Body of pancreas (tissue), 4 donors: Measurements from ENCODE around the gene GGCX. TPM values are rescaled to one million over a fixed set of nuclear protein-coding genes. Genes with fewer than 3 reads are reported as not detected.

Experiments
- ATAC-seq: fragments of 150-250 bp; one replicate; pipeline ENCODE4 v1.9.1; 2016
- DNase-seq, 4 donors: peaks; one replicate each; pipeline ENCODE4 v3.0.0-alpha.2; 2019
- H3K27ac ChIP-seq, 4 donors: fragments of 200-600 bp; sonication (generic); 1 replicate in 3 of 4; 2 replicates in 1 of 4; pipeline versions ENCODE4 v1.5.1 to v1.6.1; 2016 to 2019; ENCODE audit warnings: mild to moderate bottlenecking in 1 of 4, mixed read lengths in 1 of 4, moderate library complexity in 1 of 4
- H3K27me3 ChIP-seq, 2 donors: fragments of 200-600 bp; sonication (generic); one replicate each; pipeline ENCODE4 v1.6.0; 2016; ENCODE audit warnings: mild to moderate bottlenecking in 1 of 2
- H3K36me3 ChIP-seq, 2 donors: fragments of 200-600 bp; sonication (generic); replicated peaks in 1 of 2; 2 replicates each; pipeline ENCODE4 v1.5.1; 2016; ENCODE audit warnings: low read depth in 2 of 2; ENCODE audit not compliant: insufficient read depth in 1 of 2
- H3K4me1 ChIP-seq: fragments of 200-600 bp; sonication (generic); one replicate; pipeline ENCODE4 v1.6.0; 2016
- H3K4me3 ChIP-seq, 2 donors: fragments of 200-600 bp; sonication (generic); 1 replicate in 1 of 2; 2 replicates in 1 of 2; pipeline ENCODE4 v1.5.1; 2016 to 2019
- H3K9me3 ChIP-seq, 3 donors: fragments of 200-600 bp; sonication (generic); 1 replicate in 2 of 3; 2 replicates in 1 of 3; pipeline ENCODE4 v1.5.1; 2016
- POLR2A ChIP-seq, 3 donors: fragments of 450-650 bp; IDR thresholded peaks; one replicate each; pipeline ENCODE4 v1.6.1; 2016; ENCODE audit warnings: antibody characterized with exemption in 3 of 3, mild to moderate bottlenecking in 2 of 3
- WGBS, 2 donors: methylation state at CpG; one replicate each; pipeline ENCODE4 v1.1.5; 2017; 5-methylcytosine and 5-hydroxymethylcytosine counted together
- intact Hi-C: fragments of 100-400 bp; cut with DNase I; formaldehyde crosslinking; loops from one replicate; pipeline ENCODE4 v1.15.1; 2023
- total RNA-seq, 2 donors: library from RNA; depleted of rRNA; stranded (reverse); fragments of >200 nt; gene quantifications; one replicate each; pipeline ENCODE4 v1.1.0, GENCODE V29; 2016
- TF ChIP-seq, protein P1 (sequence below), 7 experiments: fragments of 450-650 bp in 4 of 7; fragments of 200-600 bp in 3 of 7; sonication (generic) in 3 of 7; IDR thresholded peaks; one replicate each; pipeline ENCODE4 v1.5.1; 2016 to 2019; ENCODE audit warnings: antibody characterized with exemption in 7 of 7

GGCX gene
- total RNA-seq, 2 donors from 2014 or later, result 35.5 to 48.1 TPM

DNA sequence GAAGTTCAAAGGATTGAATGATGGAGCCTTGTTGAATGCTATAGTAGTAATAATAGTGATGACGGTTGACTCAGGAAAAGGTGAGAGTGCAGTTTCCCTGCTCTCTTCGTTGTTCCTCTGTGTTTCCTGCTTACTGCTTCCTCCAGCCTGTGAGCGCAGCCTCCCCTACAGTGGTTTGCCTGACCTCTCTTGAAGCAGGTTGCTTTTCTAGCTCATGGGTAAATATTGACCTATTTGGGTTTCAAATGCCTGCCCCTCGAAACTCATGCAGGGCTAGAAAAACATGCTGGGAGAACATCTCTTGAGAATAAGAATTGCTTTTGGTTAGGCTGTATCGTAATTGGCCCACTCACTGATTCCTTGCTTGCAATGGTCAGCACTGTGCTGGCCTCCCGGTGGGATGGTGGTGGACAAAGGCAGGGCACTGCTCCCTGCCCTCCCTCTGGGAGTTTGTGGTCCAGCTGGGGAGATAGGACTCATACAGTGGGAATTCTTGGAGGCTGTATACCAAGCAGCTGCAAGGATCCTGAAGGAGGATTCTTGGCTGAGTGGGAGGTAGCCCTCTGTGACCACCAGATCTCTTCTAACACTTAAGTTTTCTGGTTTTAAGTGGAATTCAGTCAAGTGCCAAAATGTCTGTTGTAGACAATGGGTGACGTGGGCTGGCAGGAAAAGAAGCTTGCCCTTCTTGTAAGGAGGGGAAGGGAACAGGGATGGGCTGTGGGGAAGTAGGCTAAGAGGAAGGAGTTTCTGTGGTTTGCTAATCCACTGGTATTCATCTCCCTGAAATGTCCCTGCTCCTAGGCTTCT, 28.9 kb upstream of the GGCX start:
- ATAC-seq (peak; percentile 10), DNase-seq (peak in 3 of 4 donors; percentile 51 to 67 (median 53))
- no peak overlapping the region for H3K4me3 ChIP-seq
- no peaks in the 10 kb centered on the region for H3K9me3 ChIP-seq
- H3K27ac ChIP-seq, result peak overlapping the region; percentile 49 to 79 (median 70)
- 50 to 52% methylated on average over 7 of the region's 7 CpGs for WGBS, 2 donors
- H3K27me3 ChIP-seq, result no peaks in the 10 kb centered on the region
- no peak for TF ChIP-seq POLR2A (IDR thresholded peaks at IDR 0.05)
- TF ChIP-seq, protein P1, sequence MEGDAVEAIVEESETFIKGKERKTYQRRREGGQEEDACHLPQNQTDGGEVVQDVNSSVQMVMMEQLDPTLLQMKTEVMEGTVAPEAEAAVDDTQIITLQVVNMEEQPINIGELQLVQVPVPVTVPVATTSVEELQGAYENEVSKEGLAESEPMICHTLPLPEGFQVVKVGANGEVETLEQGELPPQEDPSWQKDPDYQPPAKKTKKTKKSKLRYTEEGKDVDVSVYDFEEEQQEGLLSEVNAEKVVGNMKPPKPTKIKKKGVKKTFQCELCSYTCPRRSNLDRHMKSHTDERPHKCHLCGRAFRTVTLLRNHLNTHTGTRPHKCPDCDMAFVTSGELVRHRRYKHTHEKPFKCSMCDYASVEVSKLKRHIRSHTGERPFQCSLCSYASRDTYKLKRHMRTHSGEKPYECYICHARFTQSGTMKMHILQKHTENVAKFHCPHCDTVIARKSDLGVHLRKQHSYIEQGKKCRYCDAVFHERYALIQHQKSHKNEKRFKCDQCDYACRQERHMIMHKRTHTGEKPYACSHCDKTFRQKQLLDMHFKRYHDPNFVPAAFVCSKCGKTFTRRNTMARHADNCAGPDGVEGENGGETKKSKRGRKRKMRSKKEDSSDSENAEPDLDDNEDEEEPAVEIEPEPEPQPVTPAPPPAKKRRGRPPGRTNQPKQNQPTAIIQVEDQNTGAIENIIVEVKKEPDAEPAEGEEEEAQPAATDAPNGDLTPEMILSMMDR (IDR thresholded peaks at IDR 0.05), result no peak
- intact Hi-C loops, result no loop called here
- peaks cover 74% of the 10 kb centered on the region for H3K4me1 ChIP-seq
- no peaks in the 10 kb centered on the region for H3K36me3 ChIP-seq

DNA sequence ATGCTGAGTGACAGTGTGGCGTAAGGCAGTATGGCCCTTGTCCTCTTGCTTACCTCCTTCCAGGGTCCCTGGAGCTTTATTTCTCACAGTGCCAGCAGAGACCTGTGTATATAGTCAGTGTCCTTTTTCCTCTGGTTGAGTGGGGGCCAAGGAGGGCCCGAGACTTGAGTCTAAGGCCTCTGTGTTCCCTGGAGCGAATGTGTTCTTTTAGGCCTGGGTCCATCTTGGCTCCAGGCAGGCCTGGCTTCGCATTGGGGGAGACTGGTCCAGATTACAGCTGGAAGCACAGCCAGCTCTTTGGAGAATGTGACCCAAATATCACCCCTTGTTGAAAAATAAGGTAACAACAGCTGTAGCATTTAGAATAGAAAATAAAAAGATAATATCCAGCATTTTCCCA, 27.9 kb upstream of the GGCX start:
- Histone ChIP-seq H3K9me3 (no peaks in the 10 kb centered on the region), H3K27ac (peak overlapping the region in 2 of 4 donors; percentile 75 to 79), H3K36me3 (no peaks in the 10 kb centered on the region), H3K4me3 (no peak overlapping the region), H3K4me1 (peaks cover 75% of the 10 kb centered on the region), H3K27me3 (no peaks in the 10 kb centered on the region)
- TF ChIP-seq POLR2A (IDR thresholded peaks at IDR 0.05), result no peak
- TF ChIP-seq, protein P1 (IDR thresholded peaks at IDR 0.05), result no peak
- intact Hi-C loops, result no loop called here
- ATAC-seq, result no peak
- 89 to 91% methylated on average over 4 of the region's 4 CpGs for WGBS, 2 donors
- DNase-seq, result no peak

DNA sequence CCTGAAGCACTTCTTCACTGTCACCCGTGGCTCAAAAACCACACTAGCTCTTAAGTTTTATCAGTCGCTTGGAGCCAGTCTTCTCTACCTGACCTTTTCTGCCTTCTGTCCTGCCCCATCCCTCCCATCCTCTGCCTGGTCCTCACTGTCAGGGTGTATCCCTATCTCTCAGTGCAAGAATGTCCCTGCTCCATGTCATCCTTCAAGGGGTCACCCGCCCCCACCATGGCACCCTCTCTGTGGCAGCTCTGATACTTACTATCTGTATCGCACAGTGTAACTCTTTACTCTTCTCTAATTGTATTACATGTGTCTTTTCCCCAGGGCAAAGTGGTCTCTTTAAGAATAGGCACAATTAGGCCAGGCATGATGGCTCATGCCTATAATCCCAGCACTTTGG, 27.4 kb upstream of the GGCX start:
- ATAC-seq (no peak), DNase-seq (no peak)
- intact Hi-C loops, result no loop called here
- WGBS, 2 donors, result 74 to 83% methylated on average over 4 of the region's 4 CpGs
- Histone ChIP-seq H3K9me3 (no peaks in the 10 kb centered on the region), H3K36me3 (no peaks in the 10 kb centered on the region), H3K27me3 (no peaks in the 10 kb centered on the region), H3K4me1 (peaks cover 75% of the 10 kb centered on the region), H3K27ac (peak overlapping the region in 2 of 4 donors; percentile 30 to 79), H3K4me3 (no peak overlapping the region)
- TF ChIP-seq POLR2A (IDR thresholded peaks at IDR 0.05), result no peak
- TF ChIP-seq, protein P1 (IDR thresholded peaks at IDR 0.05), result no peak

DNA sequence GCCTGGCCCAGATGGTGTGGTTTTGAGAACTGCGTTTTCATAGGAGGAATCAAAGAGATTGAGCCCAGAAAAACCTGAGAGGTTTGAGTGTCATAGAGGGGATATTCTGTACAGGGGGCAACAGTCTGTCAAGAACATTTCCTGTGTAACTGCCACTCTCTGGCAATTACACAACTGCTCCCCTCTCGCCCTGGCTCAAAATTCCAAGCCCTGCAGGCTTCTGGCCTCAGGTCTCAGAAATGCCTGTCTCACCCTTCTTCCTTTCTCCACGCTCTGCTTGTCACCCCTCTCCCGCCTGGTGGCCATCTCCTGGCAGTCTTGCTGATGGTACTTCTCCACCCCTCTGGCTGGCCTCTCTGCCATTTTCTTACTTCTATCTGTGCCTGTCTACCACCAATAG, 26.9 kb upstream of the GGCX start:
- H3K27ac ChIP-seq, result peak overlapping the region in 2 of 4 donors; percentile 49 to 79
- H3K27me3 ChIP-seq, result no peaks in the 10 kb centered on the region
- H3K36me3 ChIP-seq, result no peaks in the 10 kb centered on the region
- ATAC-seq, result no peak
- no peaks in the 10 kb centered on the region for H3K9me3 ChIP-seq
- no peak for DNase-seq
- 85 to 86% methylated on average over 3 to 4 of the region's 4 CpGs for WGBS, 2 donors
- H3K4me3 ChIP-seq, result no peak overlapping the region
- peaks cover 73% of the 10 kb centered on the region for H3K4me1 ChIP-seq
- intact Hi-C loops, result no loop called here
- TF ChIP-seq, protein P1 (IDR thresholded peaks at IDR 0.05), result no peak
- no peak for TF ChIP-seq POLR2A (IDR thresholded peaks at IDR 0.05)

DNA sequence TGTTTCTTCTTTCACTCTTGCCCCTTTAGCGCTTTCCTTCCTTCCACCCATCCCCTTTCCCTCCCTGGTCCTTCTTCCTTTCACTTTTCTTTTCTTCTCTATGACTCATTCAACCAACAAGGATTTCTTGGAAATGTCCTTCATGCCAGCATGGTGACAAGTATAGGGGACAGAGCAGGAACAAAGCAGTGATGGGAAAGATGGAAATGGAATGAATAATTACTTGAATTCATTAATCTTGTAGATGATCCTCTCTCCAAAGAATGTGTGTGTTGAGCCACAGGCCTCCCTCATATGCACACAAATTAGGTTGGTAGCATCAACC, 24.4 kb upstream of the GGCX start:
- Histone ChIP-seq H3K27ac (peak overlapping the region; percentile 73 to 88 (median 78)), H3K9me3 (no peaks in the 10 kb centered on the region), H3K4me1 (peaks cover 55% of the 10 kb centered on the region), H3K27me3 (no peaks in the 10 kb centered on the region), H3K36me3 (peaks cover 0 to 4% of the 10 kb centered on the region in 2 donors), H3K4me3 (no peak overlapping the region)
- TF ChIP-seq, protein P1 (IDR thresholded peaks at IDR 0.05), result no peak
- TF ChIP-seq POLR2A (IDR thresholded peaks at IDR 0.05), result no peak
- peak; percentile 33 for ATAC-seq
- WGBS, 2 donors, result 79 to 83% methylated on average over 1 of the region's 1 CpG
- intact Hi-C loops, result no loop called here
- DNase-seq, result no peak
